ENCODE data around the gene HDAC7.

Gene HDAC7

DNA sequence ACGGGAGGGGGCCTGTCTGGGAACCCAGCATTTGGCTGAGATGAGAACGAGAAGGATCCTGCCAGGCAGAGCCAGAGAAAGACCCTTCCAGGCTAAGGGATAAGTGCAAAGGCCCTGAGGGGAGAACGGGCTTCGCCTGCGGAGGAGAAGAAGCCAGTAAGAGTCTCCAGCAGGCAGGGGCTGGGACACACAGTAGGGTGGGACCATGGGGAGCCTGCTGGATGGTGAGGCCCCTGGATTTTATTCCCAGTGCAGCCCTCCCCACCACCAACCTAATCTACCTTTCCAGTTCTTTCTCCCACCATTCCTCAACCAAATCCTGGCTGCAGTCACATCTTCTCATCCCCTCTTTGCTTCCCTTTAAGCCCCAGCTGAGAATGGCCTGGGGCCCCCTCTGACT, 73.6 kb downstream of the HDAC7 start:
- ATAC-seq, result no peak
- TF ChIP-seq CSDC2 (CRISPR knock-in tag; IDR thresholded peaks at IDR 0.05) (no peak), RARB (CRISPR knock-in tag; IDR thresholded peaks at IDR 0.05) (no peak), ISL1 (CRISPR knock-in tag; IDR thresholded peaks at IDR 0.05) (no peak), ZNF8 (CRISPR knock-in tag; IDR thresholded peaks at IDR 0.05) (no peak), PPARA (CRISPR knock-in tag; IDR thresholded peaks at IDR 0.05; ENCODE audit: borderline replicate concordance) (no peak), ZC3H10 (CRISPR knock-in tag; IDR thresholded peaks at IDR 0.05) (no peak), GLIS3 (CRISPR knock-in tag; IDR thresholded peaks at IDR 0.05) (no peak), ZNF565 (CRISPR knock-in tag; conservative IDR thresholded peaks at IDR 0.05; ENCODE audit: low read depth) (no peak), ESRRG (CRISPR knock-in tag; IDR thresholded peaks at IDR 0.05) (no peak)
- TF ChIP-seq, protein P1, sequence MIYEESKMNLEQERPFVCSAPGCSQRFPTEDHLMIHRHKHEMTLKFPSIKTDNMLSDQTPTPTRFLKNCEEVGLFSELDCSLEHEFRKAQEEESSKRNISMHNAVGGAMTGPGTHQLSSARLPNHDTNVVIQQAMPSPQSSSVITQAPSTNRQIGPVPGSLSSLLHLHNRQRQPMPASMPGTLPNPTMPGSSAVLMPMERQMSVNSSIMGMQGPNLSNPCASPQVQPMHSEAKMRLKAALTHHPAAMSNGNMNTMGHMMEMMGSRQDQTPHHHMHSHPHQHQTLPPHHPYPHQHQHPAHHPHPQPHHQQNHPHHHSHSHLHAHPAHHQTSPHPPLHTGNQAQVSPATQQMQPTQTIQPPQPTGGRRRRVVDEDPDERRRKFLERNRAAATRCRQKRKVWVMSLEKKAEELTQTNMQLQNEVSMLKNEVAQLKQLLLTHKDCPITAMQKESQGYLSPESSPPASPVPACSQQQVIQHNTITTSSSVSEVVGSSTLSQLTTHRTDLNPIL (CRISPR knock-in tag; IDR thresholded peaks at IDR 0.05; ENCODE audit: low read depth), result no peak
- TF ChIP-seq, protein P2, sequence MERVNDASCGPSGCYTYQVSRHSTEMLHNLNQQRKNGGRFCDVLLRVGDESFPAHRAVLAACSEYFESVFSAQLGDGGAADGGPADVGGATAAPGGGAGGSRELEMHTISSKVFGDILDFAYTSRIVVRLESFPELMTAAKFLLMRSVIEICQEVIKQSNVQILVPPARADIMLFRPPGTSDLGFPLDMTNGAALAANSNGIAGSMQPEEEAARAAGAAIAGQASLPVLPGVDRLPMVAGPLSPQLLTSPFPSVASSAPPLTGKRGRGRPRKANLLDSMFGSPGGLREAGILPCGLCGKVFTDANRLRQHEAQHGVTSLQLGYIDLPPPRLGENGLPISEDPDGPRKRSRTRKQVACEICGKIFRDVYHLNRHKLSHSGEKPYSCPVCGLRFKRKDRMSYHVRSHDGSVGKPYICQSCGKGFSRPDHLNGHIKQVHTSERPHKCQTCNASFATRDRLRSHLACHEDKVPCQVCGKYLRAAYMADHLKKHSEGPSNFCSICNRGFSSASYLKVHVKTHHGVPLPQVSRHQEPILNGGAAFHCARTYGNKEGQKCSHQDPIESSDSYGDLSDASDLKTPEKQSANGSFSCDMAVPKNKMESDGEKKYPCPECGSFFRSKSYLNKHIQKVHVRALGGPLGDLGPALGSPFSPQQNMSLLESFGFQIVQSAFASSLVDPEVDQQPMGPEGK (CRISPR knock-in tag; IDR thresholded peaks at IDR 0.05; ENCODE audit: borderline replicate concordance), result no peak

GRCh38 chr12:47745485-47746041, 74.1 kb downstream of the HDAC7 start:
- TF ChIP-seq SNAI2 (CRISPR knock-in tag; IDR thresholded peaks at IDR 0.05) (no peak), BACH2 (CRISPR knock-in tag; IDR thresholded peaks at IDR 0.05; ENCODE audit: borderline replicate concordance) (no peak), ISL1 (CRISPR knock-in tag; IDR thresholded peaks at IDR 0.05) (no peak), TCF4 (CRISPR knock-in tag; IDR thresholded peaks at IDR 0.05; ENCODE audit: borderline replicate concordance) (no peak), ARNTL (CRISPR knock-in tag; IDR thresholded peaks at IDR 0.05; ENCODE audit: borderline replicate concordance, low read depth) (no peak), ESRRG (CRISPR knock-in tag; IDR thresholded peaks at IDR 0.05) (no peak), OSR1 (CRISPR knock-in tag; IDR thresholded peaks at IDR 0.05) (no peak), CSDC2 (CRISPR knock-in tag; IDR thresholded peaks at IDR 0.05) (no peak), ZNF565 (CRISPR knock-in tag; conservative IDR thresholded peaks at IDR 0.05; ENCODE audit: low read depth) (no peak), ZFP30 (CRISPR knock-in tag; IDR thresholded peaks at IDR 0.05) (no peak), PPARA (CRISPR knock-in tag; IDR thresholded peaks at IDR 0.05; ENCODE audit: borderline replicate concordance) (no peak), RARB (CRISPR knock-in tag; IDR thresholded peaks at IDR 0.05) (no peak)
- TF ChIP-seq, protein P3, sequence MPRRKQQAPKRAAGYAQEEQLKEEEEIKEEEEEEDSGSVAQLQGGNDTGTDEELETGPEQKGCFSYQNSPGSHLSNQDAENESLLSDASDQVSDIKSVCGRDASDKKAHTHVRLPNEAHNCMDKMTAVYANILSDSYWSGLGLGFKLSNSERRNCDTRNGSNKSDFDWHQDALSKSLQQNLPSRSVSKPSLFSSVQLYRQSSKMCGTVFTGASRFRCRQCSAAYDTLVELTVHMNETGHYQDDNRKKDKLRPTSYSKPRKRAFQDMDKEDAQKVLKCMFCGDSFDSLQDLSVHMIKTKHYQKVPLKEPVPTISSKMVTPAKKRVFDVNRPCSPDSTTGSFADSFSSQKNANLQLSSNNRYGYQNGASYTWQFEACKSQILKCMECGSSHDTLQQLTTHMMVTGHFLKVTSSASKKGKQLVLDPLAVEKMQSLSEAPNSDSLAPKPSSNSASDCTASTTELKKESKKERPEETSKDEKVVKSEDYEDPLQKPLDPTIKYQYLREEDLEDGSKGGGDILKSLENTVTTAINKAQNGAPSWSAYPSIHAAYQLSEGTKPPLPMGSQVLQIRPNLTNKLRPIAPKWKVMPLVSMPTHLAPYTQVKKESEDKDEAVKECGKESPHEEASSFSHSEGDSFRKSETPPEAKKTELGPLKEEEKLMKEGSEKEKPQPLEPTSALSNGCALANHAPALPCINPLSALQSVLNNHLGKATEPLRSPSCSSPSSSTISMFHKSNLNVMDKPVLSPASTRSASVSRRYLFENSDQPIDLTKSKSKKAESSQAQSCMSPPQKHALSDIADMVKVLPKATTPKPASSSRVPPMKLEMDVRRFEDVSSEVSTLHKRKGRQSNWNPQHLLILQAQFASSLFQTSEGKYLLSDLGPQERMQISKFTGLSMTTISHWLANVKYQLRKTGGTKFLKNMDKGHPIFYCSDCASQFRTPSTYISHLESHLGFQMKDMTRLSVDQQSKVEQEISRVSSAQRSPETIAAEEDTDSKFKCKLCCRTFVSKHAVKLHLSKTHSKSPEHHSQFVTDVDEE (CRISPR knock-in tag; IDR thresholded peaks at IDR 0.05), result no peak
- TF ChIP-seq, protein P4, sequence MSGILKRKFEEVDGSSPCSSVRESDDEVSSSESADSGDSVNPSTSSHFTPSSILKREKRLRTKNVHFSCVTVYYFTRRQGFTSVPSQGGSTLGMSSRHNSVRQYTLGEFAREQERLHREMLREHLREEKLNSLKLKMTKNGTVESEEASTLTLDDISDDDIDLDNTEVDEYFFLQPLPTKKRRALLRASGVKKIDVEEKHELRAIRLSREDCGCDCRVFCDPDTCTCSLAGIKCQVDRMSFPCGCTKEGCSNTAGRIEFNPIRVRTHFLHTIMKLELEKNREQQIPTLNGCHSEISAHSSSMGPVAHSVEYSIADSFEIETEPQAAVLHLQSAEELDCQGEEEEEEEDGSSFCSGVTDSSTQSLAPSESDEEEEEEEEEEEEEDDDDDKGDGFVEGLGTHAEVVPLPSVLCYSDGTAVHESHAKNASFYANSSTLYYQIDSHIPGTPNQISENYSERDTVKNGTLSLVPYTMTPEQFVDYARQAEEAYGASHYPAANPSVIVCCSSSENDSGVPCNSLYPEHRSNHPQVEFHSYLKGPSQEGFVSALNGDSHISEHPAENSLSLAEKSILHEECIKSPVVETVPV (CRISPR knock-in tag; IDR thresholded peaks at IDR 0.05), result no peak
- TF ChIP-seq, protein P2 (CRISPR knock-in tag; IDR thresholded peaks at IDR 0.05; ENCODE audit: borderline replicate concordance), result no peak

GRCh38 chr12:47744778-47745436, 74.8 kb downstream of the HDAC7 start:
- no peak for ATAC-seq
- no peak for TF ChIP-seq RARB (CRISPR knock-in tag; IDR thresholded peaks at IDR 0.05)
- TF ChIP-seq ZNF8 (CRISPR knock-in tag; IDR thresholded peaks at IDR 0.05), result no peak
- TF ChIP-seq SNAI2 (CRISPR knock-in tag; IDR thresholded peaks at IDR 0.05), result no peak
- TF ChIP-seq CSDC2 (CRISPR knock-in tag; IDR thresholded peaks at IDR 0.05), result no peak
- no peak for TF ChIP-seq GLIS3 (CRISPR knock-in tag; IDR thresholded peaks at IDR 0.05)
- TF ChIP-seq, protein P3 (CRISPR knock-in tag; IDR thresholded peaks at IDR 0.05), result no peak
- TF ChIP-seq, protein P4 (CRISPR knock-in tag; IDR thresholded peaks at IDR 0.05), result no peak

More at GRCh38 chr12:47745485-47746041, 74.1 kb downstream of the HDAC7 start:
- no peak for ATAC-seq
